NB4 (cell line): ENCODE measurements around the gene CBLN4.

ENCODE experiments used
- POLR2A ChIP-seq: IDR thresholded peaks from 2 replicates; pipeline ENCODE4 v1.6.1; 2011; ENCODE audit warnings: mild to moderate bottlenecking; ENCODE audit not compliant: insufficient read length; ENCODE audit errors: extremely low read depth
- TF ChIP-seq, protein P1 (sequence below): IDR thresholded peaks from one replicate; pipeline ENCODE4 v1.5.1; 2012; ENCODE audit warnings: low read depth, low read length

GRCh38 chr20:56004611-56005388 lies 519 bp downstream of the CBLN4 start:
- TF ChIP-seq POLR2A, result no peak
- TF ChIP-seq, protein P1, sequence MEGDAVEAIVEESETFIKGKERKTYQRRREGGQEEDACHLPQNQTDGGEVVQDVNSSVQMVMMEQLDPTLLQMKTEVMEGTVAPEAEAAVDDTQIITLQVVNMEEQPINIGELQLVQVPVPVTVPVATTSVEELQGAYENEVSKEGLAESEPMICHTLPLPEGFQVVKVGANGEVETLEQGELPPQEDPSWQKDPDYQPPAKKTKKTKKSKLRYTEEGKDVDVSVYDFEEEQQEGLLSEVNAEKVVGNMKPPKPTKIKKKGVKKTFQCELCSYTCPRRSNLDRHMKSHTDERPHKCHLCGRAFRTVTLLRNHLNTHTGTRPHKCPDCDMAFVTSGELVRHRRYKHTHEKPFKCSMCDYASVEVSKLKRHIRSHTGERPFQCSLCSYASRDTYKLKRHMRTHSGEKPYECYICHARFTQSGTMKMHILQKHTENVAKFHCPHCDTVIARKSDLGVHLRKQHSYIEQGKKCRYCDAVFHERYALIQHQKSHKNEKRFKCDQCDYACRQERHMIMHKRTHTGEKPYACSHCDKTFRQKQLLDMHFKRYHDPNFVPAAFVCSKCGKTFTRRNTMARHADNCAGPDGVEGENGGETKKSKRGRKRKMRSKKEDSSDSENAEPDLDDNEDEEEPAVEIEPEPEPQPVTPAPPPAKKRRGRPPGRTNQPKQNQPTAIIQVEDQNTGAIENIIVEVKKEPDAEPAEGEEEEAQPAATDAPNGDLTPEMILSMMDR, result no peak
